HEK293 (cell line): ENCODE results near the gene LGALS8.
A peak's percentile ranks its signal among the peaks of the same experiment; 100 is the strongest.

ENCODE experiments used
- CTCF ChIA-PET: fragments of 350-600 bp; formaldehyde crosslinking; extraction: SDS; loops from one replicate; lab custom pipeline; 2021; ENCODE audit warnings: antibody characterized with exemption; lab: Yijun Ruan, JAX
- POLR2A ChIA-PET: fragments of 300-600 bp; formaldehyde crosslinking; extraction: SDS; loops from one replicate; lab custom pipeline; 2020; ENCODE audit warnings: antibody characterized with exemption, inconsistent platforms; lab: Yijun Ruan, JAX
- H3K27ac ChIP-seq: fragments of 200-500 bp; sonication (Bioruptor generic); 2 replicates; pipeline ENCODE4 v1.5.1; 2014; ENCODE audit warnings: low read depth, low read length, control low read depth, inconsistent platforms; ENCODE audit errors: extremely low read depth
- H3K36me3 ChIP-seq, 2 experiments: fragments of 200-500 bp in 1 of 2; sonication (Bioruptor generic) in 1 of 2; 1 replicate in 1 of 2; 2 replicates in 1 of 2; pipeline ENCODE4 v1.5.1; 2014 to 2017; ENCODE audit warnings: inconsistent platforms in 2 of 2, low read length in 2 of 2; ENCODE audit not compliant: control insufficient read depth in 2 of 2, insufficient read depth in 1 of 2
- H3K4me1 ChIP-seq: fragments of 200-500 bp; sonication (Bioruptor generic); 2 replicates; pipeline ENCODE4 v1.5.1; 2014; ENCODE audit warnings: mild to moderate bottlenecking, low read length, inconsistent platforms; ENCODE audit not compliant: control insufficient read depth, insufficient read depth
- H3K4me3 ChIP-seq: 2 replicates; pipeline ENCODE4 v1.5.1; 2011; ENCODE audit warnings: low read depth, mild to moderate bottlenecking, control low read depth, low read length, moderate library complexity
- H3K9me3 ChIP-seq: fragments of 200-500 bp; sonication (Bioruptor generic); 2 replicates; pipeline ENCODE4 v1.5.1; 2014; ENCODE audit warnings: low read depth, low read length, inconsistent platforms; ENCODE audit not compliant: control insufficient read depth, insufficient read depth
- FEZF1 ChIP-seq: fragments of 450-650 bp; formaldehyde crosslinking; IDR thresholded peaks from 2 replicates; pipeline ENCODE4 v1.5.1; 2016; ENCODE audit warnings: missing biosample characterization, missing genetic modification characterization
- HIC1 ChIP-seq: fragments of 450-650 bp; formaldehyde crosslinking; IDR thresholded peaks from 2 replicates; pipeline ENCODE4 v1.5.1; 2016; ENCODE audit warnings: missing biosample characterization, missing genetic modification characterization
- KLF10 ChIP-seq: fragments of 450-650 bp; IDR thresholded peaks from 2 replicates; pipeline ENCODE4 v1.5.1; 2018; ENCODE audit warnings: missing biosample characterization, mild to moderate bottlenecking, missing genetic modification characterization
- OSR2 ChIP-seq: fragments of 450-650 bp; formaldehyde crosslinking; IDR thresholded peaks from 2 replicates; pipeline ENCODE4 v1.5.1; 2016; ENCODE audit warnings: missing biosample characterization, missing genetic modification characterization
- WT1 ChIP-seq: fragments of 450-650 bp; formaldehyde crosslinking; IDR thresholded peaks from 2 replicates; pipeline ENCODE4 v1.5.1; 2016; ENCODE audit warnings: missing biosample characterization, missing genetic modification characterization
- YY1 ChIP-seq: fragments of 450-650 bp; formaldehyde crosslinking; IDR thresholded peaks from 2 replicates; pipeline ENCODE4 v1.5.1; 2018; ENCODE audit warnings: missing biosample characterization, missing genetic modification characterization
- YY2 ChIP-seq: fragments of 450-650 bp; formaldehyde crosslinking; IDR thresholded peaks from 2 replicates; pipeline ENCODE4 v1.5.1; 2016; ENCODE audit warnings: missing biosample characterization, missing genetic modification characterization
- ZBTB1 ChIP-seq: fragments of 450-650 bp; formaldehyde crosslinking; IDR thresholded peaks from 2 replicates; pipeline ENCODE4 v1.5.1; 2016; ENCODE audit warnings: missing biosample characterization, missing genetic modification characterization
- ZBTB48 ChIP-seq: fragments of 450-650 bp; formaldehyde crosslinking; IDR thresholded peaks from 2 replicates; pipeline ENCODE4 v1.5.1; 2016; ENCODE audit warnings: missing biosample characterization, missing genetic modification characterization
- ZNF121 ChIP-seq: fragments of 450-650 bp; formaldehyde crosslinking; IDR thresholded peaks from 2 replicates; pipeline ENCODE4 v1.5.1; 2016; ENCODE audit warnings: missing biosample characterization, missing genetic modification characterization
- ZNF362 ChIP-seq: fragments of 450-650 bp; formaldehyde crosslinking; IDR thresholded peaks from 2 replicates; pipeline ENCODE4 v1.5.1; 2016; ENCODE audit warnings: missing biosample characterization, missing genetic modification characterization
- ZNF416 ChIP-seq: fragments of 450-650 bp; formaldehyde crosslinking; IDR thresholded peaks from 2 replicates; pipeline ENCODE4 v1.5.1; 2016; ENCODE audit warnings: missing biosample characterization, missing genetic modification characterization
- ZNF549 ChIP-seq: fragments of 450-650 bp; IDR thresholded peaks from 2 replicates; pipeline ENCODE4 v1.5.1; 2018; ENCODE audit warnings: missing biosample characterization, missing genetic modification characterization, mild to moderate bottlenecking, inconsistent platforms, moderate library complexity
- ZNF580 ChIP-seq: fragments of 450-650 bp; formaldehyde crosslinking; IDR thresholded peaks from 2 replicates; pipeline ENCODE4 v1.5.1; 2016; ENCODE audit warnings: missing biosample characterization, missing genetic modification characterization
- ZNF600 ChIP-seq: fragments of 450-650 bp; formaldehyde crosslinking; IDR thresholded peaks from 2 replicates; pipeline ENCODE4 v1.5.1; 2016; ENCODE audit warnings: missing biosample characterization, missing genetic modification characterization
- ZNF624 ChIP-seq: fragments of 450-650 bp; formaldehyde crosslinking; IDR thresholded peaks from 2 replicates; pipeline ENCODE4 v1.5.1; 2017; ENCODE audit warnings: missing biosample characterization, missing genetic modification characterization
- ZNF654 ChIP-seq: fragments of 450-650 bp; formaldehyde crosslinking; IDR thresholded peaks from 2 replicates; pipeline ENCODE4 v1.5.1; 2016; ENCODE audit warnings: low read depth, missing biosample characterization, missing genetic modification characterization
- ZNF777 ChIP-seq: fragments of 450-650 bp; formaldehyde crosslinking; IDR thresholded peaks from 2 replicates; pipeline ENCODE4 v1.5.1; 2017; ENCODE audit warnings: missing biosample characterization, missing genetic modification characterization, borderline replicate concordance
- TF ChIP-seq, protein P1 (sequence below): fragments of 450-650 bp; formaldehyde crosslinking; IDR thresholded peaks from 2 replicates; pipeline ENCODE4 v1.5.1; 2016; ENCODE audit warnings: missing biosample characterization, missing genetic modification characterization, borderline replicate concordance
- TF ChIP-seq, protein P2 (sequence below): fragments of 450-650 bp; formaldehyde crosslinking; IDR thresholded peaks from 2 replicates; pipeline ENCODE4 v1.5.1; 2016; ENCODE audit warnings: missing biosample characterization, missing genetic modification characterization
- TF ChIP-seq, protein P3 (sequence below): IDR thresholded peaks from 2 replicates; pipeline ENCODE4 v1.6.1; 2011; ENCODE audit warnings: mild to moderate bottlenecking, low read depth, low read length, borderline replicate concordance

The LGALS8 gene

DNA sequence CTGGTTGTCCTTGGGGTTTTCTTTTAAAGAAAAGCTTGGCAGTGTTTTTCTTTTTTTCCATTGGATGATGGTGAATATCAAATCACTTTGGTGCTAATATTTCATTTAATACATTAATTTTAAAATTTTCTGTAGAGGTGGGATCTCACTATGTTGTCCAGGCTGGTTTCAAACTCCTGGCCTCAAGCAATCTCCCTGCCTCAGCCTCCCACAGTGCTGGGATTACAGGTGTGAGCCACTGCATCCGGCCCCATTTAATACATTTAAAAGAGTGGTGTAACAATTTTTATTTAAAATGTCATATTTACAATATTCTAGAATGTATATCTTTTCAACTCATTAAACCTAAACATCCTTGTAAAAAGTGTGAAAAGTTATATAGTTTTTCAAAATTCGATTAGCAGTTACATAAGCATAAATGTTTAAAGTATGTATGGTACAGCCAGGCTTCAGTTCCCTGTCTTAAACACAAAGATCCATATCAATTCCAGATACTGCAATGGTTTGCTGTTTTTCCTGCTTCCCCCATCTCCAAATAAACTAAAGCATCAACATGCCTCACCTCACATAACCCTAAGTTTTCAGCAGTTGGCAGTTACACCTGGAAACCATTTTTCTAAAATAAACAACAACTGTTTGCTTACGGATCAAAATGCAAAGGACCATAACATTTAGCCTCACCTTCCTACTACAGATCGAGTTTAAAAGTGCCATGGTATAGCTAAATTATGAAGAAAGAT is 8.9 kb upstream of the LGALS8 start (continued):
- TF ChIP-seq, protein P1, sequence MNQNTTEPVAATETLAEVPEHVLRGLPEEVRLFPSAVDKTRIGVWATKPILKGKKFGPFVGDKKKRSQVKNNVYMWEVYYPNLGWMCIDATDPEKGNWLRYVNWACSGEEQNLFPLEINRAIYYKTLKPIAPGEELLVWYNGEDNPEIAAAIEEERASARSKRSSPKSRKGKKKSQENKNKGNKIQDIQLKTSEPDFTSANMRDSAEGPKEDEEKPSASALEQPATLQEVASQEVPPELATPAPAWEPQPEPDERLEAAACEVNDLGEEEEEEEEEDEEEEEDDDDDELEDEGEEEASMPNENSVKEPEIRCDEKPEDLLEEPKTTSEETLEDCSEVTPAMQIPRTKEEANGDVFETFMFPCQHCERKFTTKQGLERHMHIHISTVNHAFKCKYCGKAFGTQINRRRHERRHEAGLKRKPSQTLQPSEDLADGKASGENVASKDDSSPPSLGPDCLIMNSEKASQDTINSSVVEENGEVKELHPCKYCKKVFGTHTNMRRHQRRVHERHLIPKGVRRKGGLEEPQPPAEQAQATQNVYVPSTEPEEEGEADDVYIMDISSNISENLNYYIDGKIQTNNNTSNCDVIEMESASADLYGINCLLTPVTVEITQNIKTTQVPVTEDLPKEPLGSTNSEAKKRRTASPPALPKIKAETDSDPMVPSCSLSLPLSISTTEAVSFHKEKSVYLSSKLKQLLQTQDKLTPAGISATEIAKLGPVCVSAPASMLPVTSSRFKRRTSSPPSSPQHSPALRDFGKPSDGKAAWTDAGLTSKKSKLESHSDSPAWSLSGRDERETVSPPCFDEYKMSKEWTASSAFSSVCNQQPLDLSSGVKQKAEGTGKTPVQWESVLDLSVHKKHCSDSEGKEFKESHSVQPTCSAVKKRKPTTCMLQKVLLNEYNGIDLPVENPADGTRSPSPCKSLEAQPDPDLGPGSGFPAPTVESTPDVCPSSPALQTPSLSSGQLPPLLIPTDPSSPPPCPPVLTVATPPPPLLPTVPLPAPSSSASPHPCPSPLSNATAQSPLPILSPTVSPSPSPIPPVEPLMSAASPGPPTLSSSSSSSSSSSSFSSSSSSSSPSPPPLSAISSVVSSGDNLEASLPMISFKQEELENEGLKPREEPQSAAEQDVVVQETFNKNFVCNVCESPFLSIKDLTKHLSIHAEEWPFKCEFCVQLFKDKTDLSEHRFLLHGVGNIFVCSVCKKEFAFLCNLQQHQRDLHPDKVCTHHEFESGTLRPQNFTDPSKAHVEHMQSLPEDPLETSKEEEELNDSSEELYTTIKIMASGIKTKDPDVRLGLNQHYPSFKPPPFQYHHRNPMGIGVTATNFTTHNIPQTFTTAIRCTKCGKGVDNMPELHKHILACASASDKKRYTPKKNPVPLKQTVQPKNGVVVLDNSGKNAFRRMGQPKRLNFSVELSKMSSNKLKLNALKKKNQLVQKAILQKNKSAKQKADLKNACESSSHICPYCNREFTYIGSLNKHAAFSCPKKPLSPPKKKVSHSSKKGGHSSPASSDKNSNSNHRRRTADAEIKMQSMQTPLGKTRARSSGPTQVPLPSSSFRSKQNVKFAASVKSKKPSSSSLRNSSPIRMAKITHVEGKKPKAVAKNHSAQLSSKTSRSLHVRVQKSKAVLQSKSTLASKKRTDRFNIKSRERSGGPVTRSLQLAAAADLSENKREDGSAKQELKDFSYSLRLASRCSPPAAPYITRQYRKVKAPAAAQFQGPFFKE (tag by site-specific recombination): no peak
- no peak for TF ChIP-seq ZNF777 (tag by site-specific recombination)
- TF ChIP-seq ZNF121: peak; percentile 94
- TF ChIP-seq FEZF1 (tag by site-specific recombination): 0 out of 2 replicates have a peak, but pooled peaks have one; percentile 21
- TF ChIP-seq ZNF624 (tag by site-specific recombination): no peak
- TF ChIP-seq ZNF416 (tag by site-specific recombination): no peak
- TF ChIP-seq YY2 (tag by site-specific recombination): peak; percentile 42; the same call in 1 of the 2 replicates
- TF ChIP-seq ZNF549 (tag by site-specific recombination): 0 out of 2 replicates have a peak, but pooled peaks have one; percentile 1
- no peak for TF ChIP-seq ZNF654
- TF ChIP-seq ZNF600 (tag by site-specific recombination): peak; percentile 77

GRCh38 chr1:236515443-236515958 is 8.3 kb upstream of the LGALS8 start:
- peaks cover 23% of the 10 kb centered on the region for H3K4me1 ChIP-seq
- TF ChIP-seq HIC1 (tag by site-specific recombination): no peak
- TF ChIP-seq FEZF1 (tag by site-specific recombination): peak; percentile 10; the same call in 1 of the 2 replicates
- TF ChIP-seq OSR2 (tag by site-specific recombination): peak; percentile 82
- TF ChIP-seq, protein P2, sequence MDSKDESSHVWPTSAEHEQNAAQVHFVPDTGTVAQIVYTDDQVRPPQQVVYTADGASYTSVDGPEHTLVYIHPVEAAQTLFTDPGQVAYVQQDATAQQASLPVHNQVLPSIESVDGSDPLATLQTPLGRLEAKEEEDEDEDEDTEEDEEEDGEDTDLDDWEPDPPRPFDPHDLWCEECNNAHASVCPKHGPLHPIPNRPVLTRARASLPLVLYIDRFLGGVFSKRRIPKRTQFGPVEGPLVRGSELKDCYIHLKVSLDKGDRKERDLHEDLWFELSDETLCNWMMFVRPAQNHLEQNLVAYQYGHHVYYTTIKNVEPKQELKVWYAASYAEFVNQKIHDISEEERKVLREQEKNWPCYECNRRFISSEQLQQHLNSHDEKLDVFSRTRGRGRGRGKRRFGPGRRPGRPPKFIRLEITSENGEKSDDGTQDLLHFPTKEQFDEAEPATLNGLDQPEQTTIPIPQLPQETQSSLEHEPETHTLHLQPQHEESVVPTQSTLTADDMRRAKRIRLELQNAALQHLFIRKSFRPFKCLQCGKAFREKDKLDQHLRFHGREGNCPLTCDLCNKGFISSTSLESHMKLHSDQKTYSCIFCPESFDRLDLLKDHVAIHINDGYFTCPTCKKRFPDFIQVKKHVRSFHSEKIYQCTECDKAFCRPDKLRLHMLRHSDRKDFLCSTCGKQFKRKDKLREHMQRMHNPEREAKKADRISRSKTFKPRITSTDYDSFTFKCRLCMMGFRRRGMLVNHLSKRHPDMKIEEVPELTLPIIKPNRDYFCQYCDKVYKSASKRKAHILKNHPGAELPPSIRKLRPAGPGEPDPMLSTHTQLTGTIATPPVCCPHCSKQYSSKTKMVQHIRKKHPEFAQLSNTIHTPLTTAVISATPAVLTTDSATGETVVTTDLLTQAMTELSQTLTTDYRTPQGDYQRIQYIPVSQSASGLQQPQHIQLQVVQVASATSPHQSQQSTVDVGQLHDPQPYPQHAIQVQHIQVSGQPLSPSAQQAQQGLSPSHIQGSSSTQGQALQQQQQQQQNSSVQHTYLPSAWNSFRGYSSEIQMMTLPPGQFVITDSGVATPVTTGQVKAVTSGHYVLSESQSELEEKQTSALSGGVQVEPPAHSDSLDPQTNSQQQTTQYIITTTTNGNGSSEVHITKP (tag by site-specific recombination): peak; percentile 78
- TF ChIP-seq ZBTB48 (tag by site-specific recombination): 0 out of 2 replicates have a peak, but pooled peaks have one; percentile 49
- TF ChIP-seq, protein P3, sequence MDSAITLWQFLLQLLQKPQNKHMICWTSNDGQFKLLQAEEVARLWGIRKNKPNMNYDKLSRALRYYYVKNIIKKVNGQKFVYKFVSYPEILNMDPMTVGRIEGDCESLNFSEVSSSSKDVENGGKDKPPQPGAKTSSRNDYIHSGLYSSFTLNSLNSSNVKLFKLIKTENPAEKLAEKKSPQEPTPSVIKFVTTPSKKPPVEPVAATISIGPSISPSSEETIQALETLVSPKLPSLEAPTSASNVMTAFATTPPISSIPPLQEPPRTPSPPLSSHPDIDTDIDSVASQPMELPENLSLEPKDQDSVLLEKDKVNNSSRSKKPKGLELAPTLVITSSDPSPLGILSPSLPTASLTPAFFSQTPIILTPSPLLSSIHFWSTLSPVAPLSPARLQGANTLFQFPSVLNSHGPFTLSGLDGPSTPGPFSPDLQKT: no peak
- TF ChIP-seq WT1 (tag by site-specific recombination): peak; percentile 80
- TF ChIP-seq YY1 (tag by site-specific recombination): no peak
- no peak for TF ChIP-seq ZNF580 (tag by site-specific recombination)
- TF ChIP-seq KLF10 (tag by site-specific recombination): no peak
- TF ChIP-seq ZNF362 (tag by site-specific recombination): no peak
- no peak for TF ChIP-seq ZBTB1 (tag by site-specific recombination)

More at GRCh38 chr1:236515443-236515958, 8.3 kb upstream of the LGALS8 start:
- POLR2A ChIA-PET: interaction anchor here (1.8 kb wide), 1 partner anchor 8 kb away, joined by 9 read pairs; no protein-coding TSS in a partner anchor
- Histone ChIP-seq H3K4me3 (no peak overlapping the region), H3K36me3 (no peaks in the 10 kb centered on the region), H3K27ac (peak overlapping the region; percentile 64), H3K9me3 (no peaks in the 10 kb centered on the region)
- CTCF ChIA-PET: interaction anchor here (1.6 kb wide), 1 partner anchor 26 kb away, joined by 3 read pairs; no protein-coding TSS in a partner anchor
